ENCODE data around the gene CRB3.

CRB3 gene

GRCh38 chr19:6494438-6495036, 30.5 kb downstream of the CRB3 start:
- Histone ChIP-seq H3K4me1 (ENCODE audit: low read depth, poor library complexity, severe bottlenecking) (no peaks in the 10 kb centered on the region), H3K9ac (no peak overlapping the region), H3K4me3 (IDR thresholded peaks at IDR 0.05; ENCODE audit: insufficient read depth, low read depth, low read length) (no peak overlapping the region), H3K27me3 (ENCODE audit: insufficient read depth, low read depth) (no peaks in the 10 kb centered on the region), H3K4me2 (no peak overlapping the region), H3K36me3 (ENCODE audit: insufficient read depth) (no peaks in the 10 kb centered on the region), H4K20me1 (ENCODE audit: insufficient read depth) (no peaks in the 10 kb centered on the region), H3K27ac (no peak overlapping the region), H2AFZ (ENCODE audit: low read depth) (no peak overlapping the region), H3K79me2 (ENCODE audit: insufficient read depth, low read depth) (no peaks in the 10 kb centered on the region)
- TF ChIP-seq CTCF (conservative IDR thresholded peaks at IDR 0.05; ENCODE audit: low read depth, low read length) = no peak

GRCh38 chr19:6495947-6496346, 31.9 kb downstream of the CRB3 start:
- Histone ChIP-seq H3K27me3 (ENCODE audit: insufficient read depth, low read depth) (no peaks in the 10 kb centered on the region), H2AFZ (ENCODE audit: low read depth) (no peak overlapping the region)

GRCh38 chr19:6498294-6499036, 34.4 kb downstream of the CRB3 start:
- Histone ChIP-seq H2AFZ (ENCODE audit: low read depth) (no peak overlapping the region), H3K4me3 (IDR thresholded peaks at IDR 0.05; ENCODE audit: insufficient read depth, low read depth, low read length) (no peak overlapping the region), H3K27me3 (ENCODE audit: insufficient read depth, low read depth) (no peaks in the 10 kb centered on the region), H3K4me2 (no peak overlapping the region), H3K9ac (no peak overlapping the region), H3K36me3 (ENCODE audit: insufficient read depth) (no peaks in the 10 kb centered on the region), H3K27ac (no peak overlapping the region), H4K20me1 (ENCODE audit: insufficient read depth) (no peaks in the 10 kb centered on the region), H3K4me1 (ENCODE audit: low read depth, poor library complexity, severe bottlenecking) (peaks cover 5% of the 10 kb centered on the region), H3K79me2 (ENCODE audit: insufficient read depth, low read depth) (no peaks in the 10 kb centered on the region)
- no peak for TF ChIP-seq CTCF (conservative IDR thresholded peaks at IDR 0.05; ENCODE audit: low read depth, low read length)

More at GRCh38 chr19:6495947-6496346, 31.9 kb downstream of the CRB3 start:
- Histone ChIP-seq H3K4me1 (ENCODE audit: low read depth, poor library complexity, severe bottlenecking) (no peaks in the 10 kb centered on the region), H3K36me3 (ENCODE audit: insufficient read depth) (no peaks in the 10 kb centered on the region), H3K9ac (no peak overlapping the region), H3K4me2 (no peak overlapping the region), H3K79me2 (ENCODE audit: insufficient read depth, low read depth) (no peaks in the 10 kb centered on the region), H3K27ac (no peak overlapping the region), H4K20me1 (ENCODE audit: insufficient read depth) (no peaks in the 10 kb centered on the region), H3K4me3 (IDR thresholded peaks at IDR 0.05; ENCODE audit: insufficient read depth, low read depth, low read length) (no peak overlapping the region)
- TF ChIP-seq CTCF (conservative IDR thresholded peaks at IDR 0.05; ENCODE audit: low read depth, low read length) = no peak

- TF ChIP-seq CTCF (conservative IDR thresholded peaks at IDR 0.05; ENCODE audit: low read depth, low read length) = no peak
- peaks cover 8% of the 10 kb centered on the region for H3K4me1 ChIP-seq (ENCODE audit: low read depth, poor library complexity, severe bottlenecking)
- H3K27ac ChIP-seq = no peak overlapping the region
- H3K79me2 ChIP-seq (ENCODE audit: insufficient read depth, low read depth) = no peaks in the 10 kb centered on the region
- H3K4me2 ChIP-seq = no peak overlapping the region
- H3K27me3 ChIP-seq (ENCODE audit: insufficient read depth, low read depth) = no peaks in the 10 kb centered on the region
- H3K4me3 ChIP-seq (IDR thresholded peaks at IDR 0.05; ENCODE audit: insufficient read depth, low read depth, low read length) = no peak overlapping the region
- H2AFZ ChIP-seq (ENCODE audit: low read depth) = no peak overlapping the region
- no peaks in the 10 kb centered on the region for H3K36me3 ChIP-seq (ENCODE audit: insufficient read depth)
- H3K9ac ChIP-seq = no peak overlapping the region
- H4K20me1 ChIP-seq (ENCODE audit: insufficient read depth) = no peaks in the 10 kb centered on the region
These were observed 35.1 kb downstream of the CRB3 start for GRCh38 chr19:6499052-6499790.
